H4 (cell line): ENCODE results near the gene PLIN5. TPM values are rescaled to one million over a fixed set of nuclear protein-coding genes. Genes with fewer than 3 reads are reported as not detected.

Experiments
- DNase-seq: peaks from one replicate; pipeline ENCODE4 v3.0.0-alpha.2; 2015; ENCODE audit warnings: low spot score
- total RNA-seq: library from RNA; depleted of rRNA; stranded (reverse); fragments of >200 nt; shearing (Covaris generic); gene quantifications from 2 replicates; pipeline ENCODE4 v1.2.3, GENCODE V29; 2014

Gene PLIN5
- total RNA-seq, 1 experiment from 2014 or later, result 0.25 TPM

- no peak for DNase-seq
Measured at GRCh38 chr19:4505570-4506448, 29.2 kb downstream of the PLIN5 start.

DNA sequence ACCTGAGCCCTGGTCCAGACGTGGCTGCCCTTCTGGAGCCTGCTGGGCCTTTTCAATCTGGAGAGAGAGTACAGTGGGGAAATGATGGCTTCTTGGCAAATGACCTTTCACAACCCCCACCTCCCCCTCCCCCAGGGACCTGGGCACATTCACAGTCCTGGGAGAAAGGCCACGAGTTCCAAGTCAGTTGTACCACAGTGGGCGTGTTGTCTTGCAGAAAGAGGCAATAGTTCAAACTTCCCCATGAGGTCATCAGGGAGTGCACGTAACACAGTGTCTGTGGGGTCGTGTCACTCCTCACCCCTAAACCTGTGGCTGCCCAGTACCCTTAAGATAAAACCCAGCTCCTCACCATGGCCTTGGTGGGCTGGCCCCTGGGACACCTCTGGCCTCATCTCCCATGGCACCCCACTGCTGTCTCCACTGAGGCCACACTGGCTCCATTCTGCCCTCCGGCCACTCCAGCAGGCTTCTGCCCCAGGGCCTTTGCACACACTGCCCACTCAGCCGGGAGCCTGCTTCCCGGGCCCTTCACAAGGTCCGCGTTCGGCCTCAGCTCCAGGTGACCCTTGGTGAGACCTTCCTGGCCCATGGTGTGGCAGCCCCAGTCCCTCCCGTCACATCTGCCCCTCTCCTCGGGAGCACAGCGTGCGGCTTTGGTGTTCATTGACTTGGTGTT is 30.0 kb downstream of the PLIN5 start:
- DNase-seq, result no peak

DNA sequence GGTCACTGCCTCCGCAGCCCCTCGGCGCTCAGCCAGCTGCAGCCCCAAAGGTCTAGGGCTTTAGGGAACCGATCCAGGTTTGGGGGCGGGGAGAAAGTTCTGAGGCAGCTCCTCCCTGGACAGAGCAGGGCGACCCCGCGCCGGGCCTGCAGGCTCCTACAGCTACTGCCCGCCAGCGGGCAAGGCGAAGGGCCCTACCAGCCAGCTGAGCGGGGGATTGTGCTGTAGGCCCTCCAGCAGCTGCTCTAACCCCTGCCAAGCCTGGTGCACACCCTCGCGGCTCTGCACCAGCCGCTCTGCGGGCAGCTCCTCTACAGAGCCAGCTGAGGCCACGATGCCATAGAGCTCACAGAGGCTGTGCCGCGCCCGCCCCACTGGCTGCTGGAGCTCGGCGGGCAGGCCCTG is 30.7 kb downstream of the PLIN5 start:
- DNase-seq, result no peak

- no peak for DNase-seq
Measured at GRCh38 chr19:4503825-4504170, 31.2 kb downstream of the PLIN5 start.

DNA sequence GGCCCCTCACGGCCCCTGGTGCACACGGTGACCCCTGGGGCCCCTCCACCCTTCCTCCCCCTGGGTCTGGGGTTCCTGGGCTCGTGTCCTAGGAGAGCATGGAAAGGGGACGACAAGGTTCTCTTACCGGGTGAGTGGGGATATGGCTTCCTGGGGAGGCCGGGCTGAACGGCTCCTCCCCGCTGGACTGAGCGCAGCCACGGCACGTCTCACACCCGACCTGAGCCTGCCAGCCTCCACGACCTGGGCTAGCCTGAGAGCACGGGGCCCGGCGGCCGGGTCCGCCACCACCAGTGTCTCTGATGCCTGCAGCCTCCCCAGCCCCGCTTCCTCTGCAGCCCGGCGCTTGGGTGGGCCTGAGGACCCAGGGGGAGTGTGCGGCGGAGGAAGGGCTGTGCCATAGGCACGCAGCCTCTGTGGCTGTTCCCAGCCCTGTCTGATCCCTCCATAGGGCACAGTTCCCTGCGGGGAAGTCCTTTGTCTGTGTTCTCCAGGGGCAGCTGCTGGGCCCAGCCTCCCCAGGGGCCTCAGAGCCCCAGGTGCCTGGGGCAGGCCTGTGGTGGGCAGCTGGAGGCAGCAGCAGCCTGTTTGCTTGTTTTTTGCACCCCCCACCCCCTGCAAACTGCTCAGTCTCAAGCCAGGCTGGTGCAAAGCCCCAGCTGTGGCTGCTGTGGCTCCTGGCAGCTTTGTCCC is 31.7 kb downstream of the PLIN5 start:
- no peak for DNase-seq

- no peak for DNase-seq
Measured at GRCh38 chr19:4502282-4503131, 32.5 kb downstream of the PLIN5 start.

DNA sequence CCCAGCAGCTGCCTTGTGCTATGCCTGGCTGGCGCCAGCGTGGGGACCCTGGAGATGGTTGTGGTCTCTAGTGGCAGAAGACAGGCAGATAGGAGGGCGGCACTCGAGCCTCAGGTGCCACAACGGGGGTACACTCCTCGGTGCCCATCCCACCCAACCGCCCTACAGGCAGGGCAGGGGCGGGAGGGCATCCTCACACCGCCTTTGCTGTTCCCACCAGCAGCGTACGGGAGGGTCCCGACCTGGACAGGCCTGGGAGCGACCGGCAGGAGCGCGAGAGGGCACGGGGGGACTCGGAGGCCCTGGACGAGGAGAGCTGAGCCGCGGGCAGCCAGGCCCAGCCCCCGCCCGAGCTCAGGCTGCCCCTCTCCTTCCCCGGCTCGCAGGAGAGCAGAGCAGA is 33.3 kb downstream of the PLIN5 start:
- DNase-seq, result no peak

- no peak for DNase-seq
Measured at GRCh38 chr19:4500841-4501591, 34.0 kb downstream of the PLIN5 start.

GRCh38 chr19:4499855-4500254 is 35.2 kb downstream of the PLIN5 start:
- no peak for DNase-seq

DNA sequence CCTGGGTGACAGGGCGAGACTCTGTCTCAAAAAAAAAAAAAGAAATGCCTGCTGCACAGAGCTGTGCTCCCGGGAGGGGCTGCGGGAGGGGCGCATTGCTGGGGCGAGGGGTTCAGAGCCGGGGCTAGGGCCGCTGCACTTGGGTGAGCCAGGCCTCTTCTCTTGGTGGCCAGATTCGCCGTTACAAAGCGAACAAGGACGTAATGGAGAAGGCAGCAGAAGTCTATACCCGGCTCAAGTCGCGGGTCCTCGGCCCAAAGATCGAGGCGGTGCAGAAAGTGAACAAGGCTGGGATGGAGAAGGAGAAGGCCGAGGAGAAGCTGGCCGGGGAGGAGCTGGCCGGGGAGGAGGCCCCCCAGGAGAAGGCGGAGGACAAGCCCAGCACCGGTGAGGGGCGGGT is 35.7 kb downstream of the PLIN5 start:
- DNase-seq, result no peak

- no peak for DNase-seq
Measured at GRCh38 chr19:4498694-4499093, 36.3 kb downstream of the PLIN5 start.

GRCh38 chr19:4497770-4498389 is 37.1 kb downstream of the PLIN5 start:
- DNase-seq, result no peak

GRCh38 chr19:4496304-4496703 is 38.7 kb downstream of the PLIN5 start:
- no peak for DNase-seq

DNA sequence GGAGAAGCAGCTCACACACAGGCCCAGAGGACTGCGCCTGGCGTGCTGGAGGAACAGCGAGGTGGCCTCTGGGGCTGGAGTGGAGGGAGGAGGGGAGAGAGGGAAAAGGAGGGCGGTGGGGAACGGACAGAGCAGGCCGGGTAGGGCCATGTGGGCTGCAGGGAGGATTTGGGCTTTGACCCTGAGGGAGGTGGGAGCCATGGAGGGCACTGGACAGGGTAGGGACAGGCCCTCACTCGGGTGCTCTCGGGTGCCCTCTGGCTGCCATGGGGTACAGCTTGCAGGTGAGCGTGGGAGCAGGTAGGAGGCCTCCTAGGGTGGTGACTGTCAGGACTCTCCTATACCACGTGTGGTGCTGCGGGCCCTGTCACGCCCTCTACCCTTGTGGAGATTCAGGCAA is 39.6 kb downstream of the PLIN5 start:
- DNase-seq, result no peak

DNA sequence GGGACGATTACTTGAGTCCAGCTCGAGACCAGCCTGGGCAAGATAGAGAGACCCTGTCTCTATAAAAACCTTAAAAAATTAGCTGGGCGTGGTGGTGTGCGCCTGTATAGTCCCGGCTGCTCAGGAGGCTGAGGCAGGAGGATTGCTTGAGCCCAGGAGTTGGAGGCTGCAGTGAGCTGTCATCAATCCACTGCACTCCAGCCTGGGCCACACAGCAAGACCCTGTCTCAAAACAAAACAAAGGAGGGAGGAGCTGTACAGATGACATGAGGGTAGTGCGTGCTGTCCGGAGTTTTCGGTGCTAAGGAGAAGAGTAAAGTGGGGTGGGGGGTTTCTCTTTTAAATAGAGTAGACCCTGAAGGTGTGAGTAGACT is 40.3 kb downstream of the PLIN5 start:
- DNase-seq, result no peak

DNA sequence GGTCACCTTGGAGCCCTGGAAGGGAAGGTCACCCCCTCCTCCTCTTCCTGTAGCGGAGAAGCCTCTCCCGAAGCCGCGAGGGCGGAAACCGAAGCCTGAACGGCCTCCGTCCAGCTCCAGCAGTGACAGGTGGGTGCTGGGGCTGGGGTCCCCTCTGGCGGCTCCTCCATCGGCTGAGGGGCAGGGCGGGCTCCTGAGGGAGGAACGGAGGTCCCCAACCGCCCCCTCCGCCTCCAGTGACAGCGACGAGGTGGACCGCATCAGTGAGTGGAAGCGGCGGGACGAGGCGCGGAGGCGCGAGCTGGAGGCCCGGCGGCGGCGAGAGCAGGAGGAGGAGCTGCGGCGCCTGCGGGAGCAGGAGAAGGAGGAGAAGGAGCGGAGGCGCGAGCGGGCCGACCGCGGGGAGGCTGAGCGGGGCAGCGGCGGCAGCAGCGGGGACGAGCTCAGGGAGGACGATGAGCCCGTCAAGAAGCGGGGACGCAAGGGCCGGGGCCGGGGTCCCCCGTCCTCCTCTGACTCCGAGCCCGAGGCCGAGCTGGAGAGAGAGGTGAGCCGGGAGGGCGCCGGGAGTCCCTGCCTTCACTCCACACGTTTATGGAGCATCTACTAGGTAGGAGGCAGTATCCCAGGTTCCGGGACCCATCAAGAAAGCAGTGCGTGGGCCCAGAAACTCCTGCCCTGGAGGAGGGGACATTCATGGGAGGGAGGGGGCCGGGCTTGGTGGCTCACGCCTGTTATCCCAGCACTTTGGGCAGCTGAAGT is 40.9 kb downstream of the PLIN5 start:
- DNase-seq, result no peak

DNA sequence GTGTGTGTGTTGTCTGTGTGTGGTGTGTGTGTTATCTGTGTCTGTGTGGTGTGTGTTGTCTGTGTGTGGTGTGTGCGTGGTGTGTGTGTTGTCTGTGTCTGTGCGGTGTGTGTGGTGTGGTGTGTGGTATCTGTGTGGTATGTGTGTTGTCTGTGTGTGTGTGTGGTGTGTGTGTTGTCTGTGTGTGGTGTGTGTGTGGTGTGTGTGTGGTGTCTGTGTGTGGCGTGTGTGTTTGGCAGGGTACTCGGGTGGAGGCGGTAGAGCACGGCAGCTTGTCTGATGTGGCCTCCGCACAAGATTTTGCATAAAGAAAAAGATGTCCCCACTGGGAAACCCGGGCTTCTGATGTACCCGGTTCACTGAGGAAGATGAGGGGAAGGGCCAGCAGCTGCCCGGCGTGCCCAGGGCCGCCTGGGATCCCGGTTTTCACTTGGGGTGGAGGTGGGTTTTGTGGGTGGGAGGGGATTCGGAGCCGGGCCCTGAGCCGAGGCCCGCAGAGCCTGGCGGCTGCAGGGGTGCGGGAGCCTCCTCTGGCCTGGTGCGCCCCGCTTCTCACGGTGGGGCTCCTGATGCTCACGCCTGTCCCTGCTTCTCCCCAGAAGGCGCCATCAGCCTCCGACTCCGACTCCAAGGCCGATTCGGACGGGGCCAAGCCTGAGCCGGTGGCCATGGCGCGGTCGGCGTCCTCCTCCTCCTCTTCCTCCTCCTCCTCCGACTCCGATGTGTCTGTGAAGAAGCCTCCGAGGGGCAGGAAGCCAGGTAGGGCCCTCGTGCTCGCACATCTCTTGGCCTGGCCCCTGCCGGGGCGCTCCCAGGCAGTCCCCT is 41.7 kb downstream of the PLIN5 start:
- no peak for DNase-seq

DNA sequence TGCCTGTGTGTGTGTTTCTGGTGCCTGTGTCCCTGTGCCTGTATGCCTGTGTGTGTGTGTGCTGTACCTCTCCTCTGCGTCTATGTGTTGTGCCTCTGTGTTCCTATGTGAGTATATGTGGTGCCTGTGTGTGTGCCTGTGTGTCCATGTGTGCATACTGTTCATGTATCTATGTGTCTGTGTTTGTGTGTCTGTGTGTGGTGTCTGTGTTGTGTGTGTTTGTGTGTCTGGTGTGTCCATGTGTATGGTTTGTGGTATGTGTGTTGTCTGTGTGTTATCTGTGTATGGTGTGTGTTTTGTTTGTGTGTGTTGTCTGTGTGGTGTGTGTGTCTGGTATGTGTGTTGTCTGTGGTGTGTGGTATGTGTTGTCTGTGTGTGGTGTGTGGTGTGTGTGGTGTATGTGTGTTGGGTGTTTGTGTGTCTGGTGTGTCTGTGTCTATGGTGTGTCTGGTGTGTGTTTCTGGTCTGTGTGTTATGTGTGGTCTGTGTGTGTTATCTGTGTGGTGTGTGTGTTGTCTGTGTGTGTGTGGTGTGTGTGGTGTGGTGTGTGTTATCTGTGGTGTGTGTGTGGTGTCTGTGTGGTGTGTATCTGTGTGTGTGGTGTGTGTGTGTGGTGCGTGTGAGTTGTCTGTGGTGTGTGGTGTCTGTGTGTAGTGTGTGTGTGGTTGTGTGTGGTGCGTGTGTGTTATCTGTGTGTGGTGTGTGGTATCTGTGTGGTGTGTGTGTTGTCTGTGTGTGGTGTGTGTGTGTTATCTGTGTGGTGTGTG is 42.5 kb downstream of the PLIN5 start:
- DNase-seq, result no peak
